ENCODE data around the gene SLC22A16. TPM values are rescaled to one million over a fixed set of nuclear protein-coding genes. Genes with fewer than 3 reads are reported as not detected.

The SLC22A16 gene
- total and polyA plus RNA-seq, 2 experiments from 2014 or later, result not detected

DNA sequence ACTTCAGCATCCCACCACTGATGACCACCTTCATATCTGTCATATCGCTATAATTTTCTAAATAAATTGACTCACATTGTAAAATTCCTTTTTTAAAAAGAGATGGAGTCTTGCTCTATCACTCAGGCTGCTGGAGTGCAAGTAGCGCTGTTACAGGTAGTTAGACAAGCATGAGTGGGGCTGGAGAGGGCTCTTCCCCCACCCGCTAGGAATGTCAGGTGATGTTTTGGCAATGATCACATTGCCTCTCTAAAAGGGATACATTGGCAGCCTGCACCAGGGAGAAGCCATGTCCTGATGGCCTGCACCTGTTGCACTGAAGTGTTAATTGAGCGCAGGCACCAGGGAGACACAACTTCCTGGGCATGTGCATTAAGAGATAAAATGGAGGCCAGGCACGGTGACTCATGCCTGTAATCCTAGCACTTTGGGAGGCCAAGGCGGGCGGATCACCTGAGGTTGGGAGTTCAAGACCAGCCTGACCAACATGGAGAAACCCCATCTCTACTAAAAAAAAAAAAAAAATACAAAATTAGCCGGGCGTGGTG, 16.9 kb upstream of the SLC22A16 start:
- H3K4me1 ChIP-seq (ENCODE audit: low read depth), result peaks cover 32% of the 10 kb centered on the region
- no peak for DNase-seq (ENCODE audit: low read depth in 1 of 2, low spot score in 1 of 2)
- no peak overlapping the region for H3K27ac ChIP-seq
- no peaks in the 10 kb centered on the region for H3K36me3 ChIP-seq
- no peak overlapping the region for H3K4me3 ChIP-seq
- H3K27me3 ChIP-seq, result no peaks in the 10 kb centered on the region
- no peak for TF ChIP-seq CTCF (IDR thresholded peaks at IDR 0.05; ENCODE audit: low read depth, low read length)
- H3K9me3 ChIP-seq (ENCODE audit: low read depth), result no peaks in the 10 kb centered on the region

GRCh38 chr6:110492584-110492983, 16.2 kb upstream of the SLC22A16 start:
- no peak for TF ChIP-seq CTCF (IDR thresholded peaks at IDR 0.05; ENCODE audit: low read depth, low read length)
- H3K4me1 ChIP-seq (ENCODE audit: low read depth), result peaks cover 24% of the 10 kb centered on the region
- H3K27me3 ChIP-seq, result no peaks in the 10 kb centered on the region
- H3K36me3 ChIP-seq, result no peaks in the 10 kb centered on the region
- DNase-seq (ENCODE audit: low read depth in 1 of 2, low spot score in 1 of 2), result peak in 1 of 2 donors; percentile 22
- no peak overlapping the region for H3K27ac ChIP-seq
- H3K4me3 ChIP-seq, result no peak overlapping the region
- H3K9me3 ChIP-seq (ENCODE audit: low read depth), result no peaks in the 10 kb centered on the region

DNA sequence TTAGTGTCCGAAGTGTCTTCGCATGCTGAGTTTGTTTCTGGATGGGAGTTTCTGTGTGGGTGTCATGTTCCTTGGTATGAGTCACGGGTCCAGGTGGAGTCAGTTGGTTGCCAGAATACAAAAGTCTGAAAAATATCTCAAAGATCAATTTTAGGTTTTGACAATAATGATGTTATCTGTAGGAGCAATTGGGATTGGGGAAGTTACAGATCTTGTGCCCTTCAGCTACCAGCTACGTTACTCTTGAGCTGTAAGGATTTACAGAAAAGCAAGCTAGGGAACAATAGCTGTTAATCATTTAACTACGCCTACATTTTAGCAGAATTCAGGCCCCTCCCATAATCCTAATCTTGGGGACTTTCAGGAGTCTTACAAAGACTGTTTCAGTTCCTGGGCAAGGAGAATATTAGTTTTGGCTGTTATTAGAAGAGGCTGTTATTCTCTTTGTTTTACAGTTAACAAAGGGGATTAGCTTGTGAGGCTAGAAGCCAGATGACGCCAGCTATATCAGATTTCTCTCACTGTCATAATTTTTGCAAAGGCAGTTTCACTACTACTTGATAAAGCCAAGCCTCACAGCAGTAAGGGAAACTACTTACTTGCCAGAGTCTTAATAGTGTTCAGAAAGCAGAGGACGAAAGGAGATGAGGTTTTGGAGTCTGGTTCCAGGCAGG, 15.4 kb upstream of the SLC22A16 start:
- Histone ChIP-seq H3K27ac (no peak overlapping the region), H3K4me1 (ENCODE audit: low read depth) (peaks cover 16% of the 10 kb centered on the region), H3K9me3 (ENCODE audit: low read depth) (no peaks in the 10 kb centered on the region), H3K36me3 (no peaks in the 10 kb centered on the region), H3K27me3 (no peaks in the 10 kb centered on the region), H3K4me3 (no peak overlapping the region)
- peak in 1 of 2 donors; percentile 68 for DNase-seq (ENCODE audit: low read depth in 1 of 2, low spot score in 1 of 2)
- no peak for TF ChIP-seq CTCF (IDR thresholded peaks at IDR 0.05; ENCODE audit: low read depth, low read length)

GRCh38 chr6:110491299-110491643, 14.9 kb upstream of the SLC22A16 start:
- peaks cover 11% of the 10 kb centered on the region for H3K4me1 ChIP-seq (ENCODE audit: low read depth)
- no peaks in the 10 kb centered on the region for H3K27me3 ChIP-seq
- no peak for DNase-seq (ENCODE audit: low read depth in 1 of 2, low spot score in 1 of 2)
- TF ChIP-seq CTCF (IDR thresholded peaks at IDR 0.05; ENCODE audit: low read depth, low read length), result no peak
- no peaks in the 10 kb centered on the region for H3K9me3 ChIP-seq (ENCODE audit: low read depth)
- H3K36me3 ChIP-seq, result no peaks in the 10 kb centered on the region
- H3K27ac ChIP-seq, result no peak overlapping the region
- H3K4me3 ChIP-seq, result no peak overlapping the region

DNA sequence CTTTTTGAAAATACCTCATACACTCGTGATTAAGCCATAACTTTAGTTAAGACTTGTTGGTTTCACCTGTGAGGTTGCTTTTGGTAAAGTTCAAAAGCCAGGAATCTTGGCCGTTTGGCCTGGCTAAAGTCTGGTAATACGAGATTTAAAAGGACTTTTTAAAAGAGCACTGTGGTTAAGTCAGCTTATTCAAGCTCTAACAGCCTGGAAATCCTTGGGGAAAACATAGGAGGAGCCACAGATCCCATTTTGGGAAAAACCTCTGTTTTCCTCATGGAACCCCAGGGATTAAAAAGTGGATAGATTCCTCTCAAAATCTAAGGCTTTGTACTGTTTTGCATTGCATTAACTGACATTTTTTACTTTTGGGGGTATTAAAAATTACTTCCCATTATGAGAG, 13.7 kb upstream of the SLC22A16 start:
- Histone ChIP-seq H3K27ac (no peak overlapping the region), H3K9me3 (ENCODE audit: low read depth) (no peaks in the 10 kb centered on the region), H3K4me1 (ENCODE audit: low read depth) (peaks cover under 1% of the 10 kb centered on the region), H3K4me3 (no peak overlapping the region), H3K36me3 (no peaks in the 10 kb centered on the region), H3K27me3 (no peaks in the 10 kb centered on the region)
- TF ChIP-seq CTCF (IDR thresholded peaks at IDR 0.05; ENCODE audit: low read depth, low read length), result no peak
- no peak for DNase-seq (ENCODE audit: low read depth in 1 of 2, low spot score in 1 of 2)

Measured in cardiac muscle cell (in vitro differentiated cells and primary cell).